IMR-90 (cell line): ENCODE data around the gene CATSPERZ. TPM values are rescaled to one million over a fixed set of nuclear protein-coding genes. Genes with fewer than 3 reads are reported as not detected.

Source experiments
- ATAC-seq: fragments of 200-7000 bp; cut with Tn5 transposase; 2 replicates; pipeline ENCODE4 v1.9.1; 2020; ENCODE audit warnings: low read depth, mild to moderate bottlenecking, moderate library complexity
- BruUV-seq: library from RNA; stranded (reverse); fragments of 400-500 nt; replicated peaks from 2 replicates; lab custom pipeline; 2021; lab: Mats Ljungman, UMichigan
- CTCF ChIA-PET: fragments of 300-600 bp; formaldehyde crosslinking; extraction: SDS; loops from one replicate; lab custom pipeline; 2021; ENCODE audit warnings: antibody characterized with exemption; lab: Yijun Ruan, JAX
- POLR2A ChIA-PET: fragments of 300-600 bp; sonication (Branson Sonifier 250); formaldehyde crosslinking; loops from one replicate; lab custom pipeline; 2022; ENCODE audit warnings: antibody characterized with exemption; ENCODE audit not compliant: unreplicated experiment; lab: Charles Lee
- DNase-seq: peaks from one replicate; pipeline ENCODE4 v3.0.0; 2013
- H2AFZ ChIP-seq: replicated peaks from 2 replicates; pipeline ENCODE3; 2013; ENCODE audit warnings: low read length, mild to moderate bottlenecking; ENCODE audit not compliant: poor library complexity
- H2AK5ac ChIP-seq: 2 replicates; pipeline ENCODE4 v1.6.1; 2013; ENCODE audit warnings: low read depth, low read length, inconsistent platforms
- H2AK9ac ChIP-seq: replicated peaks from 2 replicates; pipeline ENCODE3; 2013; ENCODE audit warnings: mild to moderate bottlenecking, low read depth, low read length, moderate library complexity; ENCODE audit not compliant: poor library complexity
- H2BK120ac ChIP-seq: 2 replicates; pipeline ENCODE4 v1.6.1; 2013; ENCODE audit warnings: low read depth, low read length, inconsistent platforms
- H2BK15ac ChIP-seq: 3 replicates; pipeline ENCODE4 v1.6.1; 2013; ENCODE audit warnings: low read depth, low read length, inconsistent platforms
- H2BK20ac ChIP-seq: 2 replicates; pipeline ENCODE4 v1.6.1; 2013; ENCODE audit warnings: low read depth, mild to moderate bottlenecking, inconsistent platforms, low read length, moderate library complexity
- H2BK5ac ChIP-seq: 2 replicates; pipeline ENCODE4 v1.6.1; 2013; ENCODE audit warnings: mild to moderate bottlenecking, low read depth, low read length, inconsistent platforms; ENCODE audit not compliant: poor library complexity, severe bottlenecking
- H3K14ac ChIP-seq: replicated peaks from 2 replicates; pipeline ENCODE4 v1.6.1; 2013; ENCODE audit warnings: low read depth, low read length, inconsistent platforms
- H3K18ac ChIP-seq: 2 replicates; pipeline ENCODE4 v1.6.1; 2013; ENCODE audit warnings: low read depth, low read length, control low read depth
- H3K23ac ChIP-seq: 2 replicates; pipeline ENCODE4 v1.6.1; 2013; ENCODE audit warnings: low read depth, low read length, inconsistent platforms
- H3K27ac ChIP-seq: 2 replicates; pipeline ENCODE4 v1.5.1; 2013; ENCODE audit warnings: mild to moderate bottlenecking, control low read depth, low read length; ENCODE audit not compliant: insufficient read depth
- H3K27me3 ChIP-seq: 2 replicates; pipeline ENCODE4 v1.6.1; 2013; ENCODE audit warnings: low read length; ENCODE audit not compliant: control insufficient read depth, insufficient read depth
- H3K36me3 ChIP-seq: 2 replicates; pipeline ENCODE4 v1.6.1; 2013; ENCODE audit warnings: low read length, mixed read lengths; ENCODE audit not compliant: control insufficient read depth, insufficient read depth
- H3K4ac ChIP-seq: 2 replicates; pipeline ENCODE4 v1.6.1; 2013; ENCODE audit warnings: low read depth, low read length, inconsistent platforms
- H3K4me1 ChIP-seq: 2 replicates; pipeline ENCODE4 v1.6.1; 2013; ENCODE audit warnings: low read length, mixed read lengths; ENCODE audit not compliant: control insufficient read depth, insufficient read depth
- H3K4me2 ChIP-seq: 2 replicates; pipeline ENCODE4 v1.6.1; 2013; ENCODE audit warnings: low read depth, mild to moderate bottlenecking, control low read depth, low read length, moderate library complexity
- H3K4me3 ChIP-seq: 2 replicates; pipeline ENCODE4 v1.5.1; 2013; ENCODE audit warnings: low read depth, mild to moderate bottlenecking, control low read depth, low read length, moderate library complexity; ENCODE audit not compliant: insufficient read depth
- H3K56ac ChIP-seq: 2 replicates; pipeline ENCODE4 v1.6.1; 2013; ENCODE audit warnings: low read length, inconsistent platforms; ENCODE audit not compliant: insufficient read depth; ENCODE audit errors: extremely low read depth
- H3K79me1 ChIP-seq, 2 experiments: 2 replicates each; pipeline ENCODE4 v1.6.1; 2013; ENCODE audit warnings: low read length in 2 of 2, inconsistent platforms in 1 of 2, low read depth in 1 of 2
- H3K9ac ChIP-seq: 2 replicates; pipeline ENCODE4 v1.6.1; 2013; ENCODE audit warnings: low read depth, low read length, control low read depth
- H3K9me1 ChIP-seq: 2 replicates; pipeline ENCODE4 v1.6.1; 2013; ENCODE audit warnings: low read length, inconsistent platforms; ENCODE audit not compliant: insufficient read depth
- H3K9me3 ChIP-seq: 2 replicates; pipeline ENCODE4 v1.6.1; 2013; ENCODE audit warnings: low read length; ENCODE audit not compliant: control insufficient read depth, insufficient read depth
- H4K20me1 ChIP-seq: 2 replicates; pipeline ENCODE4 v1.6.1; 2013; ENCODE audit warnings: low read length, inconsistent platforms; ENCODE audit not compliant: insufficient read depth
- H4K5ac ChIP-seq: 2 replicates; pipeline ENCODE4 v1.6.1; 2013; ENCODE audit warnings: mild to moderate bottlenecking, low read depth, low read length, control low read depth
- H4K8ac ChIP-seq, 2 experiments: 2 replicates each; pipeline ENCODE4 v1.6.1; 2013; ENCODE audit warnings: low read depth in 2 of 2, low read length in 2 of 2, control low read depth in 1 of 2, inconsistent platforms in 1 of 2
- H4K91ac ChIP-seq: 2 replicates; pipeline ENCODE4 v1.6.1; 2013; ENCODE audit warnings: low read depth, low read length, inconsistent platforms; ENCODE audit not compliant: insufficient read depth
- CEBPB ChIP-seq: IDR thresholded peaks from 2 replicates; pipeline ENCODE4 v1.6.1; 2012; ENCODE audit warnings: low read depth, low read length, improper control_type of control experiment
- CHD1 ChIP-seq: IDR thresholded peaks from 2 replicates; pipeline ENCODE4 v1.6.1; 2012; ENCODE audit warnings: low read depth, low read length, improper control_type of control experiment
- MAFK ChIP-seq: IDR thresholded peaks from 2 replicates; pipeline ENCODE4 v1.6.1; 2012; ENCODE audit warnings: low read depth, low read length, improper control_type of control experiment
- MXI1 ChIP-seq: IDR thresholded peaks from 2 replicates; pipeline ENCODE4 v1.6.1; 2012; ENCODE audit warnings: low read depth, mild to moderate bottlenecking, low read length, moderate library complexity, borderline replicate concordance
- NFE2L2 ChIP-seq: fragments of 150-350 bp; IDR thresholded peaks from 2 replicates; pipeline ENCODE4 v1.6.1; 2016; ENCODE audit warnings: low read depth, mild to moderate bottlenecking, low read length
- RAD21 ChIP-seq: IDR thresholded peaks from 2 replicates; pipeline ENCODE4 v1.6.1; 2012; ENCODE audit warnings: low read length, improper control_type of control experiment
- RCOR1 ChIP-seq: IDR thresholded peaks from 2 replicates; pipeline ENCODE4 v1.6.1; 2012; ENCODE audit warnings: mild to moderate bottlenecking, low read length, improper control_type of control experiment; ENCODE audit not compliant: insufficient replicate concordance
- WGBS, 2 experiments: methylation state at CpG; one replicate each; pipeline versions ENCODE4 v1.1.5 to v1.1.7; 2013; ENCODE audit warnings: missing lambda C conversion rate in 2 of 2; ENCODE audit not compliant: insufficient read length in 1 of 2; ENCODE audit errors: extremely low coverage in 2 of 2; 5-methylcytosine and 5-hydroxymethylcytosine counted together
- dilution Hi-C: fragments of 300-500 bp; cut with HindIII; formaldehyde crosslinking; loops from one replicate; pipeline ENCODE4 v1.14.3; 2018; ENCODE audit warnings: low sequenced_read_pairs; ENCODE audit not compliant: unreplicated experiment
- in situ Hi-C: fragments of 300-500 bp; cut with MboI; formaldehyde crosslinking; loops from 3 replicates; pipeline ENCODE4 v1.14.3; 2019; ENCODE audit warnings: low sequenced_read_pairs, inconsistent platforms, mixed read lengths
- intact Hi-C: fragments of 100-400 bp; cut with micrococcal nuclease; formaldehyde crosslinking; loops from 2 replicates; pipeline ENCODE4 v1.10.0; 2022
- polyA plus RNA-seq, 3 experiments: library from polyadenylated mRNA; depleted of rRNA; stranded (reverse); fragments of >200 nt; gene quantifications; 2 replicates each; pipeline ENCODE4 v1.2.3, GENCODE V29; 2012; ENCODE audit warnings: low replicate concordance in 1 of 3
- total RNA-seq: library from RNA; depleted of rRNA; stranded (reverse); fragments of >200 nt; gene quantifications from 2 replicates; pipeline ENCODE4 v1.2.3, GENCODE V29; 2012
- TF ChIP-seq, protein P1 (sequence below): conservative IDR thresholded peaks from 2 replicates; pipeline ENCODE4 v1.5.1; 2012; ENCODE audit warnings: mild to moderate bottlenecking, low read depth, low read length, improper control_type of control experiment
- TF ChIP-seq, protein P2 (sequence below): fragments of 150-350 bp; IDR thresholded peaks from 2 replicates; pipeline ENCODE4 v1.6.1; 2017; ENCODE audit warnings: mild to moderate bottlenecking, antibody characterized with exemption, low read length, low read depth

Gene CATSPERZ
- total and polyA plus RNA-seq, 2 of the 4 experiments (the other 2 are of a cell fraction), result not detected

DNA sequence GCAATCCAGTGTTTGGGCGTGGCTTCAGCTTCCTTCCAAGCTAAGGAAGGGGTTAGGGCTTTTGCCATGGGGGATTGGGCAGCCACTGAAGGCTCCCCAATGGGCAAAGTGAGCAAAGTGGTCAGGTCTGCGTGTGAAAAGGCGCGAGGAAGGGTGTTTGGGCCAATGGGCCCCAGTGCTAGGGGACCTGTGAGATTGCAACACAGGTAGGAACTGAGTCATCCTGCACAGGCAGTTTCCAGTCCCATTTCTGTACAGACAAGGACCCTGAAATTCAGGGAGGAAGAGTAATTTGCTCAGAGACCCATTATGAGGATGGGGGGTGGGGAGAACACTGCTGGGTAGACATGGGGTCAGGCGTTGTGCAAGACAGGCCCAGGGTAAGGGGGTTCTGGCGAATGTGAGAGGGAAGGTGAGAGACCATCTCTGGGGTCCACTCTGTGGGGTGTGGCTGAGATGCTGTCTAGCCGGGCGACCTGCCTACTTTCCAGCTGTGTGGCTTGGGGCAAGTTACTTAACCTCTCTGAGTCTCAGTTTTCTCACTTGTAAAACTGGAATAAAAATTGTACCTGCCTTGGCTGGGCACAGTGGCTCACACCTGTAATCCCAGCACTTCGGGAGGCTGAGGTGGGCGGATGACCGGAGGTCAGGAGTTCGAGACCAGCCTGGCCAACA, 47.2 kb downstream of the CATSPERZ start:
- Histone ChIP-seq H3K36me3 (no peaks in the 10 kb centered on the region), H4K20me1 (no peaks in the 10 kb centered on the region), H2BK120ac (no peak overlapping the region), H3K9ac (no peak overlapping the region), H3K18ac (no peak overlapping the region), H3K4me3 (no peak overlapping the region), H2AFZ (peak overlapping the region; percentile 23), H3K4me2 (no peak overlapping the region), H3K9me1 (no peaks in the 10 kb centered on the region), H3K9me3 (no peaks in the 10 kb centered on the region), H3K56ac (no peak overlapping the region), H3K4ac (no peak overlapping the region), H2BK5ac (no peak overlapping the region), H4K5ac (no peak overlapping the region), H3K79me1 (no peaks in the 10 kb centered on the region), H3K23ac (no peak overlapping the region), H2AK9ac (peak overlapping the region; percentile 15), H3K27me3 (peaks cover 2% of the 10 kb centered on the region; the same call in 1 of the 2 replicates), H4K8ac (no peak overlapping the region), H2AK5ac (no peak overlapping the region), H3K14ac (no peak overlapping the region), H3K4me1 (peaks cover under 1% of the 10 kb centered on the region), H3K27ac (no peak overlapping the region), H2BK15ac (no peak overlapping the region), H4K91ac (no peak overlapping the region), H2BK20ac (no peak overlapping the region)
- CTCF ChIA-PET, result interaction anchor here (0.5 kb wide), 1 partner anchor 143 kb away, joined by 3 read pairs; no protein-coding TSS in a partner anchor
- DNase-seq (no peak), ATAC-seq (no peak)
- in situ Hi-C loops, result no loop called here
- intact Hi-C loops, result no loop called here
- POLR2A ChIA-PET, result no interaction called here
- WGBS, 2 experiments, result 83% methylated on average over 2 of the region's 12 CpGs; no CpG with 5 or more reads in 1 of the 2 experiments
- dilution Hi-C loops, result no loop called here
- BruUV-seq, result no TSS peak
- TF ChIP-seq, protein P1, sequence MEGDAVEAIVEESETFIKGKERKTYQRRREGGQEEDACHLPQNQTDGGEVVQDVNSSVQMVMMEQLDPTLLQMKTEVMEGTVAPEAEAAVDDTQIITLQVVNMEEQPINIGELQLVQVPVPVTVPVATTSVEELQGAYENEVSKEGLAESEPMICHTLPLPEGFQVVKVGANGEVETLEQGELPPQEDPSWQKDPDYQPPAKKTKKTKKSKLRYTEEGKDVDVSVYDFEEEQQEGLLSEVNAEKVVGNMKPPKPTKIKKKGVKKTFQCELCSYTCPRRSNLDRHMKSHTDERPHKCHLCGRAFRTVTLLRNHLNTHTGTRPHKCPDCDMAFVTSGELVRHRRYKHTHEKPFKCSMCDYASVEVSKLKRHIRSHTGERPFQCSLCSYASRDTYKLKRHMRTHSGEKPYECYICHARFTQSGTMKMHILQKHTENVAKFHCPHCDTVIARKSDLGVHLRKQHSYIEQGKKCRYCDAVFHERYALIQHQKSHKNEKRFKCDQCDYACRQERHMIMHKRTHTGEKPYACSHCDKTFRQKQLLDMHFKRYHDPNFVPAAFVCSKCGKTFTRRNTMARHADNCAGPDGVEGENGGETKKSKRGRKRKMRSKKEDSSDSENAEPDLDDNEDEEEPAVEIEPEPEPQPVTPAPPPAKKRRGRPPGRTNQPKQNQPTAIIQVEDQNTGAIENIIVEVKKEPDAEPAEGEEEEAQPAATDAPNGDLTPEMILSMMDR, result no peak
- no peak for TF ChIP-seq MXI1
- TF ChIP-seq, protein P2, sequence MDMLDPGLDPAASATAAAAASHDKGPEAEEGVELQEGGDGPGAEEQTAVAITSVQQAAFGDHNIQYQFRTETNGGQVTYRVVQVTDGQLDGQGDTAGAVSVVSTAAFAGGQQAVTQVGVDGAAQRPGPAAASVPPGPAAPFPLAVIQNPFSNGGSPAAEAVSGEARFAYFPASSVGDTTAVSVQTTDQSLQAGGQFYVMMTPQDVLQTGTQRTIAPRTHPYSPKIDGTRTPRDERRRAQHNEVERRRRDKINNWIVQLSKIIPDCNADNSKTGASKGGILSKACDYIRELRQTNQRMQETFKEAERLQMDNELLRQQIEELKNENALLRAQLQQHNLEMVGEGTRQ, result no peak
- TF ChIP-seq CHD1, result no peak
- no peak for TF ChIP-seq RAD21
- peak; percentile 75 for TF ChIP-seq CEBPB
- no peak for TF ChIP-seq RCOR1
- TF ChIP-seq NFE2L2, result no peak
- no peak for TF ChIP-seq MAFK
